SK-N-MC (cell line): ENCODE results near the gene IL17C.

Source experiments
- EZH2 ChIP-seq: fragments of 200-600 bp; sonication (generic); IDR thresholded peaks from one replicate; pipeline ENCODE4 v1.6.1; 2017; ENCODE audit warnings: antibody characterized with exemption
- FOXP2 ChIP-seq: optimal IDR thresholded peaks from 2 replicates; pipeline ENCODE3; 2011; ENCODE audit warnings: mild to moderate bottlenecking, moderate library complexity; ENCODE audit not compliant: insufficient read depth; ENCODE audit errors: extremely low read length, control extremely low read depth
- POLR2AphosphoS5 ChIP-seq: IDR thresholded peaks from 2 replicates; pipeline ENCODE4 v1.6.1; 2012; ENCODE audit warnings: mild to moderate bottlenecking, low read depth, low read length, borderline replicate concordance

GRCh38 chr16:88661468-88661867 is 23.1 kb downstream of the IL17C start:
- TF ChIP-seq POLR2AphosphoS5 (no peak), EZH2 (no peak), FOXP2 (no peak)
